Measurements from ENCODE around the gene JAG2.
A peak's percentile ranks its signal among the peaks of the same experiment; 100 is the strongest.

The JAG2 gene

GRCh38 chr14:105182296-105183020 lies 13.9 kb upstream of the JAG2 start:
- DNase-seq (ENCODE audit: low read depth in 2 of 2): no peak

- no peak for DNase-seq (ENCODE audit: low read depth in 2 of 2)
These were observed 13.1 kb upstream of the JAG2 start for GRCh38 chr14:105181549-105182295.

- DNase-seq (ENCODE audit: low read depth in 2 of 2): peak; percentile 74 to 83
These were observed 12.3 kb upstream of the JAG2 start, which contains the start of gene NUDT14 for GRCh38 chr14:105180592-105181548. TSS of gene NUDT14 (minus strand) at chr14:105181312. CDS start at chr14:105181209, 103 bp downstream.

- DNase-seq (ENCODE audit: low read depth in 2 of 2): no peak
These were observed 10.6 kb upstream of the JAG2 start for GRCh38 chr14:105179191-105179590.

GRCh38 chr14:105178868-105179140 lies 10.2 kb upstream of the JAG2 start:
- no peak for DNase-seq (ENCODE audit: low read depth in 2 of 2)

- no peak for DNase-seq (ENCODE audit: low read depth in 2 of 2)
These were observed 9.7 kb upstream of the JAG2 start for GRCh38 chr14:105178069-105178867.

GRCh38 chr14:105177082-105177481 lies 8.5 kb upstream of the JAG2 start:
- DNase-seq (ENCODE audit: low read depth in 2 of 2): no peak

- no peak for DNase-seq (ENCODE audit: low read depth in 2 of 2)
These were observed 7.9 kb upstream of the JAG2 start for GRCh38 chr14:105176513-105176912.

- no peak for DNase-seq (ENCODE audit: low read depth in 2 of 2)
These were observed 5.6 kb upstream of the JAG2 start for GRCh38 chr14:105173901-105174894.

GRCh38 chr14:105173145-105173544 lies 4.6 kb upstream of the JAG2 start:
- no peak for DNase-seq (ENCODE audit: low read depth in 2 of 2)

- no peak for DNase-seq (ENCODE audit: low read depth in 2 of 2)
These were observed 3.9 kb upstream of the JAG2 start for GRCh38 chr14:105172476-105172875.

- DNase-seq (ENCODE audit: low read depth in 2 of 2): no peak
These were observed 2.6 kb upstream of the JAG2 start for GRCh38 chr14:105171004-105171673.

- no peak for DNase-seq (ENCODE audit: low read depth in 2 of 2)
These were observed 1.4 kb upstream of the JAG2 start for GRCh38 chr14:105169776-105170655.

GRCh38 chr14:105168979-105169507 lies 467 bp upstream of the JAG2 start:
- DNase-seq (ENCODE audit: low read depth in 2 of 2): peak in 1 of 2 donors; percentile 28

- DNase-seq (ENCODE audit: low read depth in 2 of 2): no peak
These were observed 519 bp downstream of the JAG2 start for GRCh38 chr14:105168093-105168420.

- no peak for DNase-seq (ENCODE audit: low read depth in 2 of 2)
These were observed 1.1 kb downstream of the JAG2 start for GRCh38 chr14:105167303-105168092.

- DNase-seq (ENCODE audit: low read depth in 2 of 2): no peak
These were observed 1.8 kb downstream of the JAG2 start for GRCh38 chr14:105166571-105167302.
